ENCODE results near the gene SWAP70.

DNA sequence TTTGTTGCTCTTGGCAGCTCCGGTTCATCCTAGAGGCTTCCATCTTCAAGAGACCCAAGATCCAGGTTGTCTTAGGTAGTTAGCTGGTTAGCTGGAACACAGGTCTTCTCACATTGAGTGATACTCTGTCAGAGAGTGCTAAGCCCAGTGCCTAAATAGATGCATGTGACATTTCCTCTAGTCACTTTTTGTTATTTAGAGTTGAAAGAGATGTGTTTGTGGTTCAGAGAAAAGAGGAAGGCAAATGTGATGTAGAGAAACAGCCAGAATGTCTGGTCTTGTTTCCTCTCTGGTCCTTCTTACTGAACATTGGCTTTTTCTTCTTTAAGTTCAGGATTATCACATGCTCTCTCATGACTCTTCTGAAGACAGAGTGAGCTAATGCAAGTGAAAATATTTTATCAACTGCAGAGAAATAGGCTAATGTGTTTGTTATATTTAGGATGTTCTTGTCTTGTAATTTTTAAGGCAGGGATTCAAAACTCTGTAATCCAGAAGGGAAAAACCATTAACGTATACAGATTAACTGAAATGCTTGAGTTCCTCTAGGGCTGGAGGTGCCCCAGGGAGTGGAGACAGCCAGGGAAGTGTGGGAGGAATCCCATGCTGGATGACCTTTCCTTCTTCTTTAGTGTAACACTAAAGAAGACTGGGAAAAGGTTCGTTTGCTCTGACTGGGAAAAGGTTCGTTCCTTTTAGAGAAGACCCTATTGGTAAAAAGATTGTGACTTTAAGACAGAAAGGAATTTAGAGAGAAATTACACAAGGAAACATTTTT, 75.4 kb downstream of the SWAP70 start:
- TF ChIP-seq, protein P1, sequence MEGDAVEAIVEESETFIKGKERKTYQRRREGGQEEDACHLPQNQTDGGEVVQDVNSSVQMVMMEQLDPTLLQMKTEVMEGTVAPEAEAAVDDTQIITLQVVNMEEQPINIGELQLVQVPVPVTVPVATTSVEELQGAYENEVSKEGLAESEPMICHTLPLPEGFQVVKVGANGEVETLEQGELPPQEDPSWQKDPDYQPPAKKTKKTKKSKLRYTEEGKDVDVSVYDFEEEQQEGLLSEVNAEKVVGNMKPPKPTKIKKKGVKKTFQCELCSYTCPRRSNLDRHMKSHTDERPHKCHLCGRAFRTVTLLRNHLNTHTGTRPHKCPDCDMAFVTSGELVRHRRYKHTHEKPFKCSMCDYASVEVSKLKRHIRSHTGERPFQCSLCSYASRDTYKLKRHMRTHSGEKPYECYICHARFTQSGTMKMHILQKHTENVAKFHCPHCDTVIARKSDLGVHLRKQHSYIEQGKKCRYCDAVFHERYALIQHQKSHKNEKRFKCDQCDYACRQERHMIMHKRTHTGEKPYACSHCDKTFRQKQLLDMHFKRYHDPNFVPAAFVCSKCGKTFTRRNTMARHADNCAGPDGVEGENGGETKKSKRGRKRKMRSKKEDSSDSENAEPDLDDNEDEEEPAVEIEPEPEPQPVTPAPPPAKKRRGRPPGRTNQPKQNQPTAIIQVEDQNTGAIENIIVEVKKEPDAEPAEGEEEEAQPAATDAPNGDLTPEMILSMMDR (conservative IDR thresholded peaks at IDR 0.05; ENCODE audit: low read depth, low read length), result no peak
- no peak for TF ChIP-seq EZH2 (IDR thresholded peaks at IDR 0.05; ENCODE audit: borderline replicate concordance, low read depth, low read length, poor library complexity, severe bottlenecking)
